DOHH2 (cell line): ENCODE data around the gene RHCG.

Experiments
- CTCF ChIP-seq: fragments of 200-600 bp; sonication (generic); IDR thresholded peaks from one replicate; pipeline ENCODE4 v1.5.1; 2014; ENCODE audit warnings: antibody characterized with exemption, mild to moderate bottlenecking, low read depth, low read length; ENCODE audit not compliant: poor library complexity, severe bottlenecking
- EZH2phosphoT487 ChIP-seq: fragments of 200-600 bp; sonication (generic); IDR thresholded peaks from 2 replicates; pipeline ENCODE4 v1.6.1; 2017; ENCODE audit warnings: borderline replicate concordance, mild to moderate bottlenecking, antibody characterized with exemption, low read length, moderate library complexity, mixed read lengths

- no peak for TF ChIP-seq CTCF
- no peak for TF ChIP-seq EZH2phosphoT487
Observed at GRCh38 chr15:89497231-89497630, 848 bp upstream of the RHCG start.
